Tibial nerve (tissue), 4 donors: ENCODE measurements around the gene PAGR1. TPM values are rescaled to one million over a fixed set of nuclear protein-coding genes. Genes with fewer than 3 reads are reported as not detected.

ENCODE experiments used
- DNase-seq, 2 donors: peaks; one replicate each; pipeline ENCODE4 v3.0.0-alpha.2; 2019; ENCODE audit warnings: low spot score in 2 of 2
- H3K27ac ChIP-seq, 4 donors: fragments of 200-600 bp; sonication (generic) in 3 of 4; one replicate each; pipeline ENCODE4 v1.5.1; 2017 to 2019; ENCODE audit warnings: mild to moderate bottlenecking in 1 of 4
- H3K27me3 ChIP-seq, 2 donors: fragments of 200-600 bp; sonication (generic) in 1 of 2; one replicate each; pipeline versions ENCODE4 v1.5.1 to v1.6.0; 2017 to 2019
- H3K36me3 ChIP-seq, 3 donors: fragments of 200-600 bp; sonication (generic); one replicate each; pipeline ENCODE4 v1.5.1; 2018 to 2019
- H3K4me1 ChIP-seq, 4 donors: fragments of 200-600 bp; sonication (generic) in 3 of 4; one replicate each; pipeline ENCODE4 v1.5.1; 2017 to 2019
- H3K4me3 ChIP-seq, 4 donors: fragments of 200-600 bp; sonication (generic) in 3 of 4; one replicate each; pipeline ENCODE4 v1.5.1; 2017 to 2019; ENCODE audit warnings: mild to moderate bottlenecking in 1 of 4, moderate library complexity in 1 of 4
- H3K9me3 ChIP-seq, 4 donors: fragments of 200-600 bp; sonication (generic) in 3 of 4; one replicate each; pipeline ENCODE4 v1.5.1; 2017 to 2019
- EP300 ChIP-seq, 2 donors: sonication (generic); formaldehyde crosslinking; IDR thresholded peaks; one replicate each; pipeline ENCODE4 v1.6.1; 2017; ENCODE audit warnings: antibody characterized with exemption in 2 of 2, mild to moderate bottlenecking in 1 of 2
- POLR2A ChIP-seq, 2 donors: fragments of 450-650 bp; IDR thresholded peaks; one replicate each; pipeline ENCODE4 v1.6.1; 2017; ENCODE audit warnings: antibody characterized with exemption in 2 of 2, mild to moderate bottlenecking in 2 of 2, moderate library complexity in 2 of 2
- WGBS, 2 donors: methylation state at CpG; one replicate each; pipeline ENCODE4 v1.1.5; 2018; 5-methylcytosine and 5-hydroxymethylcytosine counted together
- total RNA-seq, 4 donors: library from RNA; depleted of rRNA; stranded (reverse); fragments of >200 nt; gene quantifications; one replicate each; pipeline ENCODE4 v1.1.0, GENCODE V29; 2016
- TF ChIP-seq, protein P1 (sequence below), 5 experiments: fragments of 200-600 bp in 3 of 5; fragments of 450-650 bp in 2 of 5; sonication (generic) in 3 of 5; IDR thresholded peaks; one replicate each; pipeline ENCODE4 v1.5.1; 2016 to 2019; ENCODE audit warnings: antibody characterized with exemption in 5 of 5, mild to moderate bottlenecking in 3 of 5, moderate library complexity in 2 of 5

The PAGR1 gene
- total RNA-seq, 4 donors from 2014 or later = 40.8 to 70.7 (median 61.0) TPM

DNA sequence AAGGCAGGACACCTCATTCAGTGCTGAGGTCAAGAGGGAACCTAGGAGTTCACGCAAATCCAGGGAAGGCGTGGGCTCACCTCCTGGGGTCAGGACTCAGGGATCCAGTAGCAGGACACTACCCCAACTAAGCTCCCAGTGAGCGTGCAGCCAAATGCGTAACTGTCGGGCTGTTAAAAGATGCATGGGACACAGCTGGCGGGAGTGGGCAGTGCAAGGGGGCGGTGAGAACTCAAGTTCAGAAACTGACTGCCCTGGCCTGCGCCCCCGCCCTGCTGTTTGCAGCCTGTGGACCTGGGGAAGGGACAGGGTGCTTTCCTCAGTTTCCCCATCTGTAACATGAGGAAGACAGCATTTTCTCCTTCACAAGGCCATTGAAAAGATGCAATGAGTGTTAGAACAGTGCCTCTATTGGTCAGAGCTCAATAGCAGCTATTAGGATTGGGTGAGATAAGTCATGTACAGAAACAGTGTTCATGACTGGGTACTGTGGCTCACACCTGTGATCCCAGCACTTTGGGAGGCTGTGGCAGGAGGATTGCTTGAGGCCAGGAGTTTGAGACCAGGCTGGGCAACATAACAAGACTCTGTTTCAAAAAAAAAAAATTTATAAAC is 26.9 kb downstream of the PAGR1 start:
- H3K36me3 ChIP-seq = peaks cover 2 to 100% (median 47%) of the 10 kb centered on the region in 3 donors
- no peaks in the 10 kb centered on the region for H3K27me3 ChIP-seq
- TF ChIP-seq, protein P1, sequence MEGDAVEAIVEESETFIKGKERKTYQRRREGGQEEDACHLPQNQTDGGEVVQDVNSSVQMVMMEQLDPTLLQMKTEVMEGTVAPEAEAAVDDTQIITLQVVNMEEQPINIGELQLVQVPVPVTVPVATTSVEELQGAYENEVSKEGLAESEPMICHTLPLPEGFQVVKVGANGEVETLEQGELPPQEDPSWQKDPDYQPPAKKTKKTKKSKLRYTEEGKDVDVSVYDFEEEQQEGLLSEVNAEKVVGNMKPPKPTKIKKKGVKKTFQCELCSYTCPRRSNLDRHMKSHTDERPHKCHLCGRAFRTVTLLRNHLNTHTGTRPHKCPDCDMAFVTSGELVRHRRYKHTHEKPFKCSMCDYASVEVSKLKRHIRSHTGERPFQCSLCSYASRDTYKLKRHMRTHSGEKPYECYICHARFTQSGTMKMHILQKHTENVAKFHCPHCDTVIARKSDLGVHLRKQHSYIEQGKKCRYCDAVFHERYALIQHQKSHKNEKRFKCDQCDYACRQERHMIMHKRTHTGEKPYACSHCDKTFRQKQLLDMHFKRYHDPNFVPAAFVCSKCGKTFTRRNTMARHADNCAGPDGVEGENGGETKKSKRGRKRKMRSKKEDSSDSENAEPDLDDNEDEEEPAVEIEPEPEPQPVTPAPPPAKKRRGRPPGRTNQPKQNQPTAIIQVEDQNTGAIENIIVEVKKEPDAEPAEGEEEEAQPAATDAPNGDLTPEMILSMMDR (IDR thresholded peaks at IDR 0.05) = no peak
- TF ChIP-seq EP300 (IDR thresholded peaks at IDR 0.05) (no peak), POLR2A (IDR thresholded peaks at IDR 0.05) (no peak)
- WGBS, 2 donors = 87 to 93% methylated on average over 9 of the region's 9 CpGs
- H3K27ac ChIP-seq = no peak overlapping the region
- no peak overlapping the region for H3K4me3 ChIP-seq
- no peaks in the 10 kb centered on the region for H3K4me1 ChIP-seq
- no peaks in the 10 kb centered on the region for H3K9me3 ChIP-seq
- no peak for DNase-seq

DNA sequence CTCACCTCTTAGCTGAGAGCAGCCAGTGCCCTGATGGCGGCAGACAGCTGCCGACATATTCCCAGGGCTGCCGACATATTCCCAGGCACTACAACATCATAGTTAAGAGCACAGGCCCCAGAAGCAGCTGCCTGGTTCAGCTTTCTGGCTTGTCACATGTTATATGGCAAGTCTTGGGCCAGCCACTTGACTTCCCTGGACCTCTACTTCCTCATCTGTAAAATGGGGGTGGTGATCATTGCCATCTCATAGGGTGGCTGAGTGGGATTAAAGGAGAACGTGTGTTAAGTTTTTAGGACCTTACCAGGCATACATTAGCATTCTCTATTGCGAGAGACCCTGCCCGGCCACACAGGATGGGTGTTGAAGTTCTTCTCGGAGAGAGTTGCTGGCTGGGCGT is 28.0 kb downstream of the PAGR1 start:
- peaks cover 2 to 94% (median 41%) of the 10 kb centered on the region in 3 donors for H3K36me3 ChIP-seq
- H3K27ac ChIP-seq = no peak overlapping the region
- WGBS, 2 donors = 88 to 95% methylated on average over 6 to 8 of the region's 8 CpGs
- no peak for DNase-seq
- no peaks in the 10 kb centered on the region for H3K4me1 ChIP-seq
- no peak overlapping the region for H3K4me3 ChIP-seq
- TF ChIP-seq, protein P1 (IDR thresholded peaks at IDR 0.05) = no peak
- TF ChIP-seq EP300 (IDR thresholded peaks at IDR 0.05) = no peak
- TF ChIP-seq POLR2A (IDR thresholded peaks at IDR 0.05) = no peak
- H3K27me3 ChIP-seq = no peaks in the 10 kb centered on the region
- no peaks in the 10 kb centered on the region for H3K9me3 ChIP-seq

DNA sequence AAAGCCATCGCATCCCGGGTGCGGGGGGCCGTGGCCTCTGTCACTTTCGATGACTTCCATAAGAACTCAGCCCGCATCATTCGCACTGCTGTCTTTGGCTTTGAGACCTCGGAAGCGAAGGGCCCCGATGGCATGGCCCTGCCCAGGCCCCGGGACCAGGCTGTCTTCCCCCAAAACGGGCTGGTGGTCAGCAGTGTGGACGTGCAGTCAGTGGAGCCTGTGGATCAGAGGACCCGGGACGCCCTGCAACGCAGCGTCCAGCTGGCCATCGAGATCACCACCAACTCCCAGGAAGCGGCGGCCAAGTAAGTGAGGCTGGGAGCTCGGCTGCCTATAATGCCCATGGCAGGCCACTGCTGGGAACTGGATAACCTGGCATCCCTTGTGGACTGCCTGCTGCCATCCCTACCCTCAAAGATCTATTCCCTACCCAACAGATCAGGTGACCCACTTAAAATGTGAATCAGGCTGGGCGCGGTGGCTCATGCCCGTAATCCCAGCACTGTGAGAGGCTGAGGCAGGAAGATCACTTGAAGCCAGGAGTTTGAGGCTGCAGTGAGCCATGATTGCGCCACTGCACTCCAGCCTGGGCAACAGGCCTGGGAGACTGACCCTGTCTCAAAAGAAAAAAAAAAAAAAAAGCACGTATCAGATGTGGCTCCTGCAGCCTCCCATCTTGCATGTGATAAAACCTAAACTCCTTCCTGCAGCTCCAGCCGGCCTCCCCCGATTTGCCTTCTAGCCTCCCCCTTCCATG is 28.8 kb downstream of the PAGR1 start:
- no peak for DNase-seq
- TF ChIP-seq POLR2A (IDR thresholded peaks at IDR 0.05) = no peak
- no peak for TF ChIP-seq EP300 (IDR thresholded peaks at IDR 0.05)
- TF ChIP-seq, protein P1 (IDR thresholded peaks at IDR 0.05) = no peak
- H3K36me3 ChIP-seq = peaks cover 2 to 86% (median 41%) of the 10 kb centered on the region in 3 donors
- no peak overlapping the region for H3K4me3 ChIP-seq
- no peaks in the 10 kb centered on the region for H3K27me3 ChIP-seq
- H3K9me3 ChIP-seq = no peaks in the 10 kb centered on the region
- WGBS, 2 donors = 89% methylated on average over 27 to 28 of the region's 28 CpGs
- H3K27ac ChIP-seq = no peak overlapping the region
- peaks cover 0 to 8% (median 0%) of the 10 kb centered on the region in 4 donors for H3K4me1 ChIP-seq

DNA sequence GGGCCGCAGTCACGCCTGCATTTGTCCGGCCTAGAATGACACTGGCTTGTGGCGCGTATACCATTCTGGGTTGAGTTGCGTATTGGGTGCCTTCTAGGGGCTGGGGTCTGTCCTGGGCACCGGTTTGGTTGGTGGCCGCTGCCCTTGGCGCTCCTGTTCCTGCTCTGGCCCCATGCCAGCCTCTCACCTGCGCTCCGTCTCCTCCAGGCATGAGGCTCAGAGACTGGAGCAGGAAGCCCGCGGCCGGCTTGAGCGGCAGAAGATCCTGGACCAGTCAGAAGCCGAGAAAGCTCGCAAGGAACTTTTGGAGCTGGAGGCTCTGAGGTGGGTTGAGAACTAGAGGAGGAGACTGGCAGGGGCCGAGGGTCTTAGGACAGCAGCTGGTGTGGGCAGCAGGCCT is 29.7 kb downstream of the PAGR1 start:
- Histone ChIP-seq H3K9me3 (no peaks in the 10 kb centered on the region), H3K36me3 (peaks cover 2 to 77% (median 41%) of the 10 kb centered on the region in 3 donors), H3K27me3 (no peaks in the 10 kb centered on the region), H3K4me1 (peaks cover 0 to 11% (median 0%) of the 10 kb centered on the region in 4 donors), H3K4me3 (no peak overlapping the region), H3K27ac (no peak overlapping the region)
- WGBS, 2 donors = 90 to 92% methylated on average over 18 of the region's 18 CpGs
- DNase-seq = no peak
- no peak for TF ChIP-seq EP300 (IDR thresholded peaks at IDR 0.05)
- TF ChIP-seq, protein P1 (IDR thresholded peaks at IDR 0.05) = no peak
- TF ChIP-seq POLR2A (IDR thresholded peaks at IDR 0.05) = no peak
